Transverse colon (tissue), 4 donors: ENCODE data around the gene PSMD3.

Experiments used
- CTCF ChIP-seq, 5 experiments: fragments of 200-600 bp in 3 of 5; fragments of 450-650 bp in 2 of 5; sonication (generic) in 3 of 5; IDR thresholded peaks; 1 replicate in 2 of 5; 2 replicates in 3 of 5; pipeline ENCODE4 v1.5.1; 2016 to 2017; ENCODE audit warnings: antibody characterized with exemption in 5 of 5, inconsistent platforms in 3 of 5, mild to moderate bottlenecking in 2 of 5, moderate library complexity in 1 of 5
- EP300 ChIP-seq: sonication (generic); formaldehyde crosslinking; IDR thresholded peaks from one replicate; pipeline ENCODE4 v1.6.1; 2017; ENCODE audit warnings: antibody characterized with exemption, low read depth
- POLR2AphosphoS5 ChIP-seq, 3 donors: sonication (generic); formaldehyde crosslinking; IDR thresholded peaks; one replicate each; pipeline ENCODE4 v1.6.1; 2016; ENCODE audit warnings: antibody characterized with exemption in 3 of 3

GRCh38 chr17:39935909-39936308, 44.7 kb upstream of the PSMD3 start:
- TF ChIP-seq CTCF (IDR thresholded peaks at IDR 0.05) (no peak), EP300 (no peak), POLR2AphosphoS5 (IDR thresholded peaks at IDR 0.05) (no peak)
